GM12878 (cell line): Measurements from ENCODE around the gene PACS2.

ENCODE experiments used
- EZH2 ChIP-seq: IDR thresholded peaks from 2 replicates; pipeline ENCODE4 v1.6.1; 2012; ENCODE audit warnings: low read depth, mild to moderate bottlenecking, control low read depth, inconsistent platforms, low read length, borderline replicate concordance; ENCODE audit not compliant: control insufficient read depth
- GATAD2B ChIP-seq: fragments of 450-650 bp; conservative IDR thresholded peaks from 2 replicates; pipeline ENCODE4 v1.6.1; 2017; ENCODE audit warnings: low read depth, mild to moderate bottlenecking, moderate library complexity
- HDAC6 ChIP-seq: fragments of 200-600 bp; sonication (generic); IDR thresholded peaks from one replicate; pipeline ENCODE4 v1.8.0; 2017; ENCODE audit warnings: antibody characterized with exemption; ENCODE audit not compliant: unreplicated experiment
- NR2C2 ChIP-seq: IDR thresholded peaks from 2 replicates; pipeline ENCODE4 v1.6.1; 2011; ENCODE audit warnings: borderline replicate concordance, low read depth; ENCODE audit not compliant: control insufficient read depth, insufficient read length
- POLR2A ChIP-seq: IDR thresholded peaks from 2 replicates; pipeline ENCODE4 v1.6.1; 2011; ENCODE audit warnings: low read depth, mild to moderate bottlenecking, low read length
- TF ChIP-seq, protein P1 (sequence below), 3 experiments: IDR thresholded peaks in 2 of 3; conservative IDR thresholded peaks in 1 of 3; 2 replicates each; pipeline ENCODE4 v1.5.1; 2011; ENCODE audit warnings: low read depth in 3 of 3, low read length in 3 of 3, mild to moderate bottlenecking in 3 of 3, control low read depth in 2 of 3, moderate library complexity in 2 of 3, inconsistent platforms in 1 of 3, mixed read lengths in 1 of 3; ENCODE audit not compliant: control insufficient read depth in 2 of 3, insufficient read depth in 1 of 3; ENCODE audit errors: extremely low read depth in 1 of 3
- TF ChIP-seq, protein P2 (sequence below): fragments of 450-650 bp; IDR thresholded peaks from 2 replicates; pipeline ENCODE4 v1.6.1; 2018; ENCODE audit warnings: mild to moderate bottlenecking, low read depth, moderate library complexity; ENCODE audit not compliant: partially characterized antibody
- TF ChIP-seq, protein P3 (sequence below): fragments of 450-650 bp; IDR thresholded peaks from 2 replicates; pipeline ENCODE4 v1.6.1; 2014; ENCODE audit warnings: mild to moderate bottlenecking
- TF ChIP-seq, protein P4 (sequence below): fragments of 450-650 bp; IDR thresholded peaks from 2 replicates; pipeline ENCODE4 v1.6.1; 2017; ENCODE audit warnings: mild to moderate bottlenecking

DNA sequence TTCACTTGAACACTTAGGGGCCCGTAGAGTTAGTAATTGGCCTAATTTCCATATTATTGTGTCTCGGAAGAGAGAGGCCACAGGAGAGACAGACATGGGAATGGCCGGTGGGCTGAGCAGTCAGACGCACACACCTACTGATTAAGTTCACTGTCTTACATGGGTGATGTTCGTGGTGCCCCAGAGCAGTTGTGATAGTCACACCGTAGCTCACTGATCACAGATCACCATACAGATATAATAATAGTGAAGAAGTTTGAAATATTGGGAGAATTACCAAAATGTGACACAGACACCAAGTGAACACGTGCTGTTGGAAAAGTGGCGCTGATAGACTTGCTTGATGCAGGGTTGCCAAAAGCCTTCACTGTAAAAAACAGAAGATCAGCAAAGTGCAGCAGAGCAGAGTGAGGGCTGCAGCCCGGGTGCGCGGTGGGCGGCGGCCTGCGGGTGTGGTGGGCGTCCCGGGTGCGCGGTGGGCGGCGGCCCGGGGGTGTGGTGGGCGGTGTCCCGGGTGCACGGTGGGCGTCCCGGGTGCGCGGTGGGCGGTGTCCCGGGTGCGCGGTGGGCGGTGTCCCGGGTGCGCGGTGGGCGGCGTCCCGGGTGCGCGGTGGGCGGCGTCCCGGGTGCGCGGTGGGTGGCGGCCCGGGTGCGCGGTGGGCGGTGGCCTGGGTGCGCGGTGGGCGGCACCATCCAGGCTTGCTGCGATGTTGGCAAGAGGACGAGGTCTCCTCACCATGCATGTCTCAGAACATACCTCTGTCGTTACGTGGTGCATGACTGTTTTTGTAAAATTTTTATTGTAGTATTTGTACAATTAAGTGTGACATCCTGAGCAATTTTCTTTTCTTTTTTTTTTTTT, 49.5 kb downstream of the PACS2 start:
- TF ChIP-seq, protein P1, sequence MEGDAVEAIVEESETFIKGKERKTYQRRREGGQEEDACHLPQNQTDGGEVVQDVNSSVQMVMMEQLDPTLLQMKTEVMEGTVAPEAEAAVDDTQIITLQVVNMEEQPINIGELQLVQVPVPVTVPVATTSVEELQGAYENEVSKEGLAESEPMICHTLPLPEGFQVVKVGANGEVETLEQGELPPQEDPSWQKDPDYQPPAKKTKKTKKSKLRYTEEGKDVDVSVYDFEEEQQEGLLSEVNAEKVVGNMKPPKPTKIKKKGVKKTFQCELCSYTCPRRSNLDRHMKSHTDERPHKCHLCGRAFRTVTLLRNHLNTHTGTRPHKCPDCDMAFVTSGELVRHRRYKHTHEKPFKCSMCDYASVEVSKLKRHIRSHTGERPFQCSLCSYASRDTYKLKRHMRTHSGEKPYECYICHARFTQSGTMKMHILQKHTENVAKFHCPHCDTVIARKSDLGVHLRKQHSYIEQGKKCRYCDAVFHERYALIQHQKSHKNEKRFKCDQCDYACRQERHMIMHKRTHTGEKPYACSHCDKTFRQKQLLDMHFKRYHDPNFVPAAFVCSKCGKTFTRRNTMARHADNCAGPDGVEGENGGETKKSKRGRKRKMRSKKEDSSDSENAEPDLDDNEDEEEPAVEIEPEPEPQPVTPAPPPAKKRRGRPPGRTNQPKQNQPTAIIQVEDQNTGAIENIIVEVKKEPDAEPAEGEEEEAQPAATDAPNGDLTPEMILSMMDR (IDR thresholded peaks at IDR 0.05 in 2 of 3, conservative IDR thresholded peaks at IDR 0.05 in 1 of 3; ENCODE audit: control insufficient read depth in 2 of 3, extremely low read depth in 1 of 3, insufficient read depth in 1 of 3, low read depth in 3 of 3, low read length in 3 of 3), result no peak
- TF ChIP-seq GATAD2B (no peak), NR2C2 (no peak), POLR2A (no peak), HDAC6 (no peak), EZH2 (no peak)
- TF ChIP-seq, protein P2, sequence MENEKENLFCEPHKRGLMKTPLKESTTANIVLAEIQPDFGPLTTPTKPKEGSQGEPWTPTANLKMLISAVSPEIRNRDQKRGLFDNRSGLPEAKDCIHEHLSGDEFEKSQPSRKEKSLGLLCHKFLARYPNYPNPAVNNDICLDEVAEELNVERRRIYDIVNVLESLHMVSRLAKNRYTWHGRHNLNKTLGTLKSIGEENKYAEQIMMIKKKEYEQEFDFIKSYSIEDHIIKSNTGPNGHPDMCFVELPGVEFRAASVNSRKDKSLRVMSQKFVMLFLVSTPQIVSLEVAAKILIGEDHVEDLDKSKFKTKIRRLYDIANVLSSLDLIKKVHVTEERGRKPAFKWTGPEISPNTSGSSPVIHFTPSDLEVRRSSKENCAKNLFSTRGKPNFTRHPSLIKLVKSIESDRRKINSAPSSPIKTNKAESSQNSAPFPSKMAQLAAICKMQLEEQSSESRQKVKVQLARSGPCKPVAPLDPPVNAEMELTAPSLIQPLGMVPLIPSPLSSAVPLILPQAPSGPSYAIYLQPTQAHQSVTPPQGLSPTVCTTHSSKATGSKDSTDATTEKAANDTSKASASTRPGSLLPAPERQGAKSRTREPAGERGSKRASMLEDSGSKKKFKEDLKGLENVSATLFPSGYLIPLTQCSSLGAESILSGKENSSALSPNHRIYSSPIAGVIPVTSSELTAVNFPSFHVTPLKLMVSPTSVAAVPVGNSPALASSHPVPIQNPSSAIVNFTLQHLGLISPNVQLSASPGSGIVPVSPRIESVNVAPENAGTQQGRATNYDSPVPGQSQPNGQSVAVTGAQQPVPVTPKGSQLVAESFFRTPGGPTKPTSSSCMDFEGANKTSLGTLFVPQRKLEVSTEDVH, result no peak
- TF ChIP-seq, protein P3, sequence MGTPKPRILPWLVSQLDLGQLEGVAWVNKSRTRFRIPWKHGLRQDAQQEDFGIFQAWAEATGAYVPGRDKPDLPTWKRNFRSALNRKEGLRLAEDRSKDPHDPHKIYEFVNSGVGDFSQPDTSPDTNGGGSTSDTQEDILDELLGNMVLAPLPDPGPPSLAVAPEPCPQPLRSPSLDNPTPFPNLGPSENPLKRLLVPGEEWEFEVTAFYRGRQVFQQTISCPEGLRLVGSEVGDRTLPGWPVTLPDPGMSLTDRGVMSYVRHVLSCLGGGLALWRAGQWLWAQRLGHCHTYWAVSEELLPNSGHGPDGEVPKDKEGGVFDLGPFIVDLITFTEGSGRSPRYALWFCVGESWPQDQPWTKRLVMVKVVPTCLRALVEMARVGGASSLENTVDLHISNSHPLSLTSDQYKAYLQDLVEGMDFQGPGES, result no peak
- TF ChIP-seq, protein P4, sequence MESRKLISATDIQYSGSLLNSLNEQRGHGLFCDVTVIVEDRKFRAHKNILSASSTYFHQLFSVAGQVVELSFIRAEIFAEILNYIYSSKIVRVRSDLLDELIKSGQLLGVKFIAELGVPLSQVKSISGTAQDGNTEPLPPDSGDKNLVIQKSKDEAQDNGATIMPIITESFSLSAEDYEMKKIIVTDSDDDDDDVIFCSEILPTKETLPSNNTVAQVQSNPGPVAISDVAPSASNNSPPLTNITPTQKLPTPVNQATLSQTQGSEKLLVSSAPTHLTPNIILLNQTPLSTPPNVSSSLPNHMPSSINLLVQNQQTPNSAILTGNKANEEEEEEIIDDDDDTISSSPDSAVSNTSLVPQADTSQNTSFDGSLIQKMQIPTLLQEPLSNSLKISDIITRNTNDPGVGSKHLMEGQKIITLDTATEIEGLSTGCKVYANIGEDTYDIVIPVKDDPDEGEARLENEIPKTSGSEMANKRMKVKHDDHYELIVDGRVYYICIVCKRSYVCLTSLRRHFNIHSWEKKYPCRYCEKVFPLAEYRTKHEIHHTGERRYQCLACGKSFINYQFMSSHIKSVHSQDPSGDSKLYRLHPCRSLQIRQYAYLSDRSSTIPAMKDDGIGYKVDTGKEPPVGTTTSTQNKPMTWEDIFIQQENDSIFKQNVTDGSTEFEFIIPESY, result no peak
